ENCODE data around the gene KCNC1.

The KCNC1 gene

DNA sequence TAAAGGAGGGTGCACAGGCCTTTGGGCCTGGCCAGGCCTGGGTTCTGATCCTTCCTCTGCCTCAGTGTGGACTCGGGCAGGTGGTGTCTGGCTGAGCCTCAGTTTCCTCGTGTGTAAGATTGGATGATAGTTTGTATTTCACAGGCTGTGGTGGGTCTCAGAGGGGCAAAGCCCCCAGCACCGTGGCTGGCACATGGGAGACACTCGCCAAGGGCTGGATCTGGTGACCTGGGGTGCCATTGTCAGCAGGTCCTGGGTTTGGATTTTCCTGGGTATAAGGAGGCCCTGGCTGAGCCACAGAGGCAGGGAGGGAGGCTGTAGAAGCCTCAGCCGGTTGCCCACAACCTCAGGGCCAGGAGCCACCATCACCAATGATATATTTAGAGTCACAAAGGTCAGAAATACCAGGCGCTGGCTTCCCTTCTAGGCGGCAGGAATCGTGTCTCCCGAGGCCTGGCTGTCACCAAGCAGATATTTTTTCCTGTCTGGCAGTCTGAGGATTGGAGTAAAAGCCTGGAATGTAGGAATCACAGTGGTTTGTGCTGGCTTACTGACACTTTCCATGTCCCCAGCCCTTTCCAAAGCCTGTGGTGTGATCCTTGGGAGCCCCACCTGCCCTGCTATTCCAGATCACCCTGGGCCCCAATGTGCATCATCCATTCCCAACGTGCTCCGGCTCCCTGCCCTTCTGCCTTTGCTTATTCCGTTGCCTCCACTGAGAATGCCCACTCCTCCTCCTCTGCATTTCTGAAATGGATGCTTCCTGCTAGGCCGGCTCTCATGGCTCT is 15.6 kb downstream of the KCNC1 start:
- no peak for DNase-seq (ENCODE audit: low read depth, low spot score)
- H3K27ac ChIP-seq: no peak overlapping the region

DNA sequence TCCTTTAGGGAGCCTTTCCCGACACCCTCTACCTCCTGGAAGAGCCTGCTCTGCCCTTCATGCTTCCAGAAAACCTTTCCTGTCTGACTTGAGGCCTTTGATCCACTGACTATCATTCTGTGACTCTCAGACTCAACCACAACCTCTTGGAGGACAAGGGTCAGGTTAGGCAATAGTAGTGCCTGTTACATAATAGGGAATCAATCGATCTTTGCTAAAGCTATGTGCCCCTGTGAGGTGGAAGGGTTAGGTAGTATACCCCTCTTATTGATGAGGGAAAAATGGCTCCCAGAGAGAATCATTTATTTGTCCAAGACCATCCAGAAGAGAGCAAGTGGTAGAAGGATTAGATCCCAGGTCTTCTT is 16.2 kb downstream of the KCNC1 start:
- no peak overlapping the region for H3K27ac ChIP-seq
- DNase-seq (ENCODE audit: low read depth, low spot score): no peak

DNA sequence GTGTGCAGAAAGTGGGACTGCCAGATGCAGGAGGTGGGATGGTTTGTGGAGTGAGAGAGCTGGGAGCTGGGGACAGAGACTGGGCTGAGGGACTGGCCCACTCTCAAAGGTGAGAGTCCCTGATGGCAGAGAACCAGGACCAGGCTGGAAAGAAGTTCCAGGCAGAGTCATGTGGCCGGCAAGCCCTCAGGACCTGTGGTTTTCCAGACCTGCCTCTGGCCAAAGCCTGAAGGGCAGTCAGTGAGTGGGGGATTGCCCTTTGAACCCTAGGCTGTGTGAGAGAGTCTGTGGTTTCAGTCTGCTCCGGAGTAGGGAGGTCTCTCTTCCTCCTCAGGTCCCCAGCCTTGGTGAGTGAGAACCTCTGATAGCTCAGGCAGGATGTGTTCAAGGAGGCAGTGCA is 17.0 kb downstream of the KCNC1 start:
- H3K27ac ChIP-seq: no peak overlapping the region

DNA sequence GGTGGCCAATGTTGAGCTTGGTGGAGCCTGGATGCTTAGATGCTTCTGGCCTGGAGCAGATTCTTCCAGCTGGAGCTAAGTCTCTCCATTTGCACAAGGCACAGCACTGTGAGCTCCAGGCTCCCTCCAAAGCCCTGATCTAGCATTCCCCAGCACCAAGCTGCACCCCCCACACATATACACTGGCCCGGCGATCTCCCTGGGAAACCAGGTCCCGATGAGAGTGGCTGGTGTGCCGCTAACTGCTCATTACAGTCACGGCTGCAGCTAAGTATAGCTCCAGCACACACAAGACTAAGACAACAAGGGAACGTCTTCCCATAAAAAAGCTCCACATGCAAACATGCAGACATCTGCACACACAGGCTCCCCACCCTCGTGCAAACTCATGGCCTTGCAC is 17.6 kb downstream of the KCNC1 start:
- no peak overlapping the region for H3K27ac ChIP-seq
- DNase-seq (ENCODE audit: low read depth, low spot score): no peak

More for the DNA sequence above, 17.0 kb downstream of the KCNC1 start:
- DNase-seq (ENCODE audit: low read depth, low spot score): no peak

DNA sequence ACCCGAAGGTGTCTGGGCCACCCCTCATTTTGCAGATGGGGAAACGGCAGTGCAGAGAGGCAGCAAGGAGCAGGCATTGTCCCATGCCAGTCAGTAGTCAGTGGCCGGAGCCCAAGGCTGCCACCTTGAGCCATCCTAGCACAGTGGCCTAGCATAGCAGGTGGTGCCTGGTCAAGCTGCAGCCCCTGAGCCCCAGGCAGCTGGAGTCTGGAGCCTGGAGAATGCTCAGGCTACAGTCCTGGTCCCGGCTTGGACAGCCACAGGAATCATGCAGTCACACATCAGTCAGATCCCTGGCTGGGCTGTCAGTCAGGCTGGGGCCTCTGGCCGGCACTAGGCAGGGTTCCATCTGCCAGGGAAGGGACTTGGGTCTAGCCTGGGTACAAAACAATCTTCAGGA is 18.6 kb downstream of the KCNC1 start:
- no peak overlapping the region for H3K27ac ChIP-seq
- no peak for DNase-seq (ENCODE audit: low read depth, low spot score)

DNA sequence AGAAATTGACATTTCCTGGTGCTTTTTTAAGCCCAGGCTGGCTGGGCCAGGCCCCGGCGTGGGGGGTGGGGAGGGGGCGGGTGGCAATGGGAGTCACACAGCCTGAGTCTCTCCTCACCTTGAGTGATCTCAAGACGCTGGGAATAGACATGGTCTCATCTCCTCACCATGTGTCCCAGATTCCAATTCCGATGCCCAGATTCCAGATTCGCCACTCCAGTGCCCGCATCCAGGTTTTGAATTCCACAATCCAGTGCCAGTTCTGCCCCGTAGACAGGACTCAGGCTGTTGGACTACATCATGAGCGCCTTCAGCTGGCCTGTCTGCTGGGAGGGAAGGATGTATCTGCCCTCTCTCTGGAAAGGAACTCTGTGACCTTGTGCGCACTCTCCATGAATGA is 19.1 kb downstream of the KCNC1 start:
- no peak for DNase-seq (ENCODE audit: low read depth, low spot score)
- H3K27ac ChIP-seq: no peak overlapping the region

DNA sequence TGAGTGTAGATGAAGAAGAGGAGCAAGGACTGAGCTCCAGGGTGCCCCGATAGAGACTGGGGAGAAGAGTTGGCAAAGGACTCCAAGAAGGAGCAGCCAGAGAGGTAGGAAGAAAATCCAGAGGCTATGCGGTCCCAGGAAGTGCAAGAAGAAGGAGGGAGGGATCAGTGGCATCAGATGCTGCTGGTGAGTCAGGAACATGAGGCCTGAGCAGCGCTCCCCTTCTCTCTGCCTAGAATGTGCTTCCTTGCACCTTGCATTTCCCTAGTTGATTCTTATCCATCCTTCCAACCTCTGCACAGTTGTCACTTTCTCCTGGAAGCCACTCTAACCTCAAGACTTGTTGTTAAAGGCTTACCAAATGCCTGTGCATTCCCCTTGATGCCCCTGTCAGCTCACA is 21.3 kb downstream of the KCNC1 start:
- H3K27ac ChIP-seq: no peak overlapping the region
- DNase-seq (ENCODE audit: low read depth, low spot score): no peak

DNA sequence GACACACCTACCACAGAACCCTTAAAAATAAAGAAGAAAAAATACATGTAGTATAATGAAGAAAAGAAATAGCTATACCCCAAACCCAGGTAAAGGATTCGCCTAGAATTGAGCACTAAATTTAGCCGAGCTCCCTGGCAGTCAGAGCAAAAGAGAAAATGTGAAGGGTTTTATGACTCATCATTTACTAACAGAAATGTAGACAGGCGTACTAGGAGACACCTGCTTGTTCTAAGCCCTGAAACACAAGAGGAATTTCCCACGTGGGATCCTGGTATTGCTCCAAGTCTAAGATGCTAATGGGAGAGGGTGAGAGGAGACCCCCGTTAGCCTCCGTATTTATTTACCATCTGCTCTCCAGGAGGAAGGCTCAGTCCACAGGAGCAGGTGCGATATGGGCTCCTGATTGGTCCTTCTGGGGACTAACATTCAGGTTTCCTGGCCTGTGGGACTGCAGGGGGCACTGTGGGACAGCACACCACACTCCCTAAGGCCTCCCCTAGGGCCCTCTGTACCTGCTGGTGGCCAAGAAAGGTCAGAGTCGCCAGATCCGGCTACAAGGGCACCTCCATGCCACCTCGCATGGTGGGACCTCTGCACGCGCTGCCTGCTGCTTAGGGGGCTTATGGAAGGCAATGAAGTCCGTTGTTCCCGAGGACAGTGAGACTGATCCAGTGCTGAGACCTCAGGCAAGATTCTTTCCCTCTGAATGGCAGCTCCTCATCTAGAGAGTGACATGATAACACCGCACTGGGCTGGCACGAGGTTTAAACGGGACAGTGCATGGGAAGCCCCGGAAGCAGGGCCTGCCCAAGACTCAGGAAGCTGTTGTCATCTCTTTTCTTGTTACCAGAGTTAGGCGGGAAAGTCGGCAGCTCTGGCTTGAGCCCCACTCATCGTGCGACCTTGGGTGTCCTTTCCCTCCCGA is 25.8 kb downstream of the KCNC1 start:
- no peak overlapping the region for H3K27ac ChIP-seq
- no peak for DNase-seq (ENCODE audit: low read depth, low spot score)

DNA sequence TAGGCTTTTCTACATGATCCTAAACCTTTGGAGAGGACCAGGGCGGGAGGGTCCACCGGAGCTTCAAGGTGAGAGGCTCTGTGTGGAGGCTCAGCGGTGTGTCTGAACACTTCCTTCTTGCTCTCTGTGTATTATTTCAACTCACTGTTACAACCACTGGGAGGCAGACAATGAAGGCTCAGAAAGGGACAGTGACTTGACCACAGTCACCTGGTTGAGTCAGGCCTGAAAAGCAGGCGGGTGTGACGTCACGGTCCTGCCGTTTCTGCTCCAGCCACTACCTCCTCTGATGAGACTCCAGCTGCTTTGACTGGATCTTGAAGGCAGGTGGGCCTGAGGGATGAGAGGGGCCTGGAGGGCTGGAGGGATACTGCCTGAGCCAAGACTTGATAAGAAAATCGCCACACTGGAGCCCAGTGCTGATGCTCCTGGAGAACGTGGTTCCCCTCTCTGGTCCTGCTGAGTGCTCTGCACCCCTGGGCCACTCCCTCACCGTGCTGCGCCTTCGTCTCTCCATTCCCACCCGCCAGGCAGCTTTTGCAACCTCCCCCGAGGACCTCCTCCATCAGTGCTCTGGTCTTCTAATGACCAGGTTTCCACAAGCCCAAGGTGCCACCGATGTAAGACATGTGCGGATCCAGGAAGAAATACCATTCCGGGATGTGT is 27.9 kb downstream of the KCNC1 start:
- no peak overlapping the region for H3K27ac ChIP-seq
- DNase-seq (ENCODE audit: low read depth, low spot score): no peak

DNA sequence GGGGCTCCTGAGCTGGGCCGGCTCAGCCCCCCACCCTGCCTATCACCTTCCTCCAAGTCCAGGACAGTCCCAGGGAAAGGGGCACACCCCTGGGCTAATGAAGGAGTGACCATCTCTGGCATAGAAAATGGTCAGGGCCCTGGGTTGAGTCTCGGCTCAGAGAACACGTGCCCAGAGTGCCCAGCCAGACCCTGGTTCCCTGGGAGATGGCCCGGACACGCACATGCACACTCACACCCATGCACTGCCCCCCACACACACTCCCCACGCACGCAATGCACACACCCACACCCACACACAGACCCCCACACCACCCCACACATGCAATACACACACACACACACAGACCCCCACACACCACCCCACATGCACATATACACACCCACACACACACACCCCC is 28.7 kb downstream of the KCNC1 start:
- H3K27ac ChIP-seq: no peak overlapping the region
- DNase-seq (ENCODE audit: low read depth, low spot score): no peak

DNA sequence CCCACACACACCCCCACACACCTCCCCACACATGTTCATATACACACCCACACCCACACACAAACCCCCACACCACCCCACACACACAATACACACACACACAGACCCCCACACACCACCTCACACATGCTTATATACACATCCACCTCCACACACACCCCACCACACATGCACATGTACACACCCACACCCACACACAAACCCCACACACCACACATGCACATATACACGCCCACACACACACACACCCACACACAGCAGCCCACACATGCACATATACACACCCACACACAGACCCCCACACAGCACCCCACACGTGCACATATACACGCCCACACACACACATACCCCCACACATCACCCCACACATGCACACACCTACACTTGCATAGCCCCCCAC is 29.1 kb downstream of the KCNC1 start:
- no peak overlapping the region for H3K27ac ChIP-seq
- no peak for DNase-seq (ENCODE audit: low read depth, low spot score)

DNA sequence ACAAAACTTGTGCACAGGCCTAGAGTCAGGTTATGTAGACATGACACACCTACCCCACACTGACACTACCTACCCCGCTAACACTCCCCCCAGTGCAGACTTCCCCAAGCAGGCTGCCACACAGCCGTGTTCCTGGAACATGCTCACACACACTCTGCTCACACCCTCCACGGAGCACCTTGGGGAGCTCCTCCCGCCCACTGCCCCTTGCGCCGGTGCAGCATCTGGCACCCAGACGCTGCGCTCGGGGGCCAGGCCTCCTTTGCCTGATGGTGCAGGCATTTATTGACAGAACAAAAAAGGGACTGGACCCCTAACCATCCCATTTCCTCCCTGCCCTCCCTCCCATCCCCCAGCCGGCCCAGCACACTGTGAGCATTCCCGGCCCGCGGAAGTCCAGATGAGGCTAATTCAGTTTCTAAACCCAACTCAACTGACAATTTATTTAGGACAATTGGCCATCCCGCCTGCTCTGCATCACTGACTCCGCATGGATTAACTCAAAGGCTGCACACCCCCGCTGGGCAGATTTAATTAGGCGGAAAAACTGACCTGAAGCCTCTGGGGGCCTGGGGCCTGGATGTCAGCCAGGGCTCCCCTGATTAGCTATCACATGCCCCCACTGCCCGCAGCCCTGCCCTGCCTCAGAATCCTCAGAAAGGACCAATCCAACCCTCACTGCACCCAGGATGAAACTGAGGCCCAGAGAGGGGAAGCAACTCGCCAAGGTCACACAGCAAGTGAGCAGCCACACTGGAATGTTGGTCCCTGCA is 30.1 kb downstream of the KCNC1 start:
- DNase-seq (ENCODE audit: low read depth, low spot score): no peak
- no peak overlapping the region for H3K27ac ChIP-seq

DNA sequence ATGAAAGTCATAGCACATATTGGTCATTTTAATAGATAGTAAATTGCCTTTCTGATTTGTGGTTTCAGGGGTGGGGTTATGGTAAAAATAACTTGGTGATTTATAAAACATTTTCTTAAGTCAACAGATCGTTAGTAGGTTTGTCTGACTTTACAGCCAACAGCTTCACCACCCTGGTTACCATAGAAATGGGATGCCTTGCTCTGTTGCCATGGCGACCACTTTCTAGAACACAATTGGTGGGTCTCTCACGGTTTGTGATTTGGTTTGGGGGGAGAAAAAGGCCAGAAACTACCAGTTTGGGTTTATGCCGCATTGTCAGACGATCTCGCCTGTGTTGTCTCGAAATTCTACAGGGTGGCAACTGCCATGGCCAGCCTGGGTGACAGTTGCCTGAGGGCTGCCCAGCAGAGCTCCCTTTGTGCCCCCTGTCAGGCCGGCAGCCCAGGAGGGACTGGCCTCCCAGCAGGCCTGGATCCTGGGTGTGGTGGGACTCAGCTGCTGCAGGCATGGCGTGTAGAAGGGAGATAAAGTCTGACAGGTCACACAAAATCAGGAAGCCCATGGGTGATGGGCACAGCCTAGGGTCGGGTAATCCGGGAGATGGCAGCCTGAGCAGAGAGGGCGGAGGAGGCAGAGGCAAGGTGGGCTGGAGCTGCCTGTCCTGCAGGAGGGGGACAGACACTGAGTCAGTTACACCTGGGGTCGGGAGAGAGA is 30.9 kb downstream of the KCNC1 start:
- H3K27ac ChIP-seq: no peak overlapping the region
- no peak for DNase-seq (ENCODE audit: low read depth, low spot score)

DNA sequence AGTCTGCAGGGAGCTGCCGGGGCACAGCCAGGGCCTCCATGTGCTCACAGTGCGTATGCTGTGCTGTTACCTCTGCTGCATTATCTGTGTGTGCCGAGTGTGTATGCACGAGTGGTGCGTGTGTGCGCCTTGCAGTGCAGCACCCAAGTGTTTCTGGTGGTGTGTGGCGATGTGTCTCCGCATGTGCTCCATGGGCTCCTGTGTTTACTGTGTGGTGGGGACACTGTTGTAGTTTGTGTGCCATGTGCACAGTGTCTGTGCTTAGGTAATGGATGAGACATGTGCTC is 31.4 kb downstream of the KCNC1 start:
- no peak overlapping the region for H3K27ac ChIP-seq

DNA sequence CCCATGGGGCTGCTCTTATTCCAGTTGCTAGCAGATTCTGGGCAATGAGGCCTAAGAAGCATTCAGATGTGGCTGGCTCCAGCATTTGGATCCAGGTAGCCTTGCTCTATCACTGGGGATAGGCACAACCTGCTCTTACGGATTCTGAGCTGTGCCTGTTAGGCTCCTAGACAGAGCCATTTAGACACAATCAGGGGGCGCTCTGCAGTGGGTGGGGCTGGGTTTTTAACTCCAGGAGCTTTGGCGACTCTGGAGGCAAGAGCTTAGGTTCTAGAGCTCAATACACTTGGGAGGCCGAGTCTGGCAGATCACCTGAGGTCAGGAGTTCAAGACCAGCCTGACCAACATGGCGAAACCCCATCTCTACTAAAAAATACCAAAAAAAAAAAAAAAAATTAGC is 32.0 kb downstream of the KCNC1 start:
- no peak overlapping the region for H3K27ac ChIP-seq
- no peak for DNase-seq (ENCODE audit: low read depth, low spot score)

More for the DNA sequence above, 31.4 kb downstream of the KCNC1 start:
- no peak for DNase-seq (ENCODE audit: low read depth, low spot score)

DNA sequence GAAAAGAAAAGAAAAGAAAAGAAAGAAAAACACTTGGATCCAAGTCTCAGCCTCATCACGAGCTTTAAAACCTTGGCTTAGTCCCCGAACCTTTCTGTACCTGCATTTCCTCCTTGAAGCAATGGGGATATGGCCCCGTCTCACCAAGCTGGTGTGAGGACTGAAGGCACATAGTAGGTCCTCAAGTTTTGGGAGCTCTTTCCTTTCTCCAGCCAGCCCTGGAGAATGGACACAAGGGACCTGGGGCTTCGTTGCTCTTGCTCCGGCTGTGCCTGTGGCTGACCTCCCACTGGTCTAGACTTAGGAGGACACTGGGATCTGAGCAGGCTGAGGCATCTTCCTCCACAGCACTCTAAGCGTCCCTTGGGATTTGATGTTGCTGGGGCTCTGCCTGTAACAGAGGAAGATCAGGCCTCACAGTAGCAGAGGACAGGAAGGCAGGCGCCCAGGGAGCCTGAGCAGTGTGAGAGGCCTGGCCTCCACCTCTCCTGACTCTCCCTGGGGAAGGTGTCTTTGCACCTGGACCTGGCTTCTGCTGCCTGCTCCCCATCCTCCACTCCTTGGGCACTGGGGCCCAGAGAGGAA is 32.8 kb downstream of the KCNC1 start:
- no peak for DNase-seq (ENCODE audit: low read depth, low spot score)
- H3K27ac ChIP-seq: no peak overlapping the region

DNA sequence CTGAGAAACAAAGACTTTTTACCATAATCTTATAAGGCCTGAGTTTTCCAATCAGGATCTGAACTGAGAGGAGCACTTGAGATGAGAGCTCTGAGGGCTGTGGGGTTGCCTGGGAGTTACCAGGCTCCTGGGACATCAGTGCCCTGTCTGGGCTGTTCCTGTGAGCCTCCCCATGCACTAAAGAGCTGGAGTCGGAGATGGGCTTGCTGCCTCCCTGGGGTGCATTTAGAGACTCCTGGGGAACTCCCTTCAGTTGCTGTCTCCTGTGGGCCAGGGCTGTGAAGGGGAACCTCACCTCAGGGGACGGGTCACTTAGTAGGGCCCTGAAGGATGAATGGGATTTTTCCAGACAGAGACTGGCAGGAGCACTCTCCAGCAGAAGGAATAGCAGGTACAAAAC is 33.3 kb downstream of the KCNC1 start:
- no peak for DNase-seq (ENCODE audit: low read depth, low spot score)
- no peak overlapping the region for H3K27ac ChIP-seq

DNA sequence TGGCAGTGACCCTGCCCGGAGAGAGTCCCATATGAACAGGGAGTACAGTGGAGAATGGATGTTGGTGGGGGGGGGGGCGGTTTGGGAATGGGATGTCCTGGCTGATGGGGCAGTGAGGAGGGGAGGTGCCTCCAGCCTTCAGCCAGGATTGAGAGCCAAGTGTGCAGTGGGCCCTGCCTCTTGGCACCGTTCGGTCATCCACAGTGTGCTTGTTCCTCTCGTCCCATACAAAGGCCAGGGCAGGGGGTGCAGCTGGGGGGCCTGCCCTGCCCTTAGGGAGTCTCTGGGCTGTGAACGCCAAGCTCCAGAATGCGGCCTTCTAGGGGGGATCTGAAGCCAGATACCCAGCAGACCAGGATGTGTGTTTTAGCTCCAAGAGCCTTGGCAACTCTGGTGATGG is 34.0 kb downstream of the KCNC1 start:
- no peak overlapping the region for H3K27ac ChIP-seq
- DNase-seq (ENCODE audit: low read depth, low spot score): no peak

DNA sequence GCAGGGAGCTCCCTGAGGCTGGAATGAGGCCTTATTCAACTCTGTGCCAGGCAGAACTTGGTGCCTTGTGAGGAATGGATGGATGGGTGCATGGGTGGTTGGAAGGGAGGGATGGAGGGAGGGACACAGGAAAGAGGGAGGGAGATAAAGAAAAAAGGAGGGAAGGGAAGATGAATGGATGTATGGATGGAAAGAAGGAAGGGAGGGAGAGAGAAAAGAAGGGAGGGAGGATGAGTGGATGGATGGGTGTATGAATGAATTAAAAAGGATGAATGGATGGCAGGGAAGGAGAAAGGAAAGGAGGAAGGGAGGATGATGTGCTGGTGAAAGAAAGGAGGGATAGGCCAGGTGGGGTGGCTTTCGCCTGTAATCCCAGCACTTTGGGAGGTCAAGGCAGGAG is 34.6 kb downstream of the KCNC1 start:
- H3K27ac ChIP-seq: no peak overlapping the region
- DNase-seq (ENCODE audit: low read depth, low spot score): no peak

Measured in epithelial cell of prostate (primary cell).